Spinal cord (tissue), 10 donors: ENCODE results near the gene NME2. TPM values are rescaled to one million over a fixed set of nuclear protein-coding genes. Genes with fewer than 3 reads are reported as not detected.
A peak's percentile ranks its signal among the peaks of the same experiment; 100 is the strongest.
"Not testable (repeated sequence)": the region's sequence is repeated elsewhere in the genome, so short reads cannot be mapped to it uniquely, and the experiment has no call there.

ENCODE experiments used
- DNase-seq, 6 donors: peaks; one replicate each; pipeline versions ENCODE4 v3.0.0 to v3.0.0-alpha.2; 2013 to 2015; ENCODE audit warnings: low spot score in 6 of 6, low read depth in 4 of 6
- H3K27ac ChIP-seq: one replicate; pipeline ENCODE4 v1.5.1; 2013; ENCODE audit warnings: low read depth, low read length, control low read depth
- H3K27me3 ChIP-seq: one replicate; pipeline ENCODE4 v1.6.1; 2013; ENCODE audit warnings: low read length; ENCODE audit not compliant: control insufficient read depth, insufficient read depth
- H3K36me3 ChIP-seq: one replicate; pipeline ENCODE4 v1.6.1; 2013; ENCODE audit warnings: low read length; ENCODE audit not compliant: control insufficient read depth, insufficient read depth
- H3K4me1 ChIP-seq: one replicate; pipeline ENCODE4 v1.6.1; 2013; ENCODE audit warnings: low read length; ENCODE audit not compliant: control insufficient read depth, insufficient read depth
- H3K4me3 ChIP-seq: one replicate; pipeline ENCODE4 v1.5.1; 2013; ENCODE audit warnings: low read depth, low read length, control low read depth
- H3K9me3 ChIP-seq: one replicate; pipeline ENCODE4 v1.6.1; 2013; ENCODE audit warnings: low read length; ENCODE audit not compliant: control insufficient read depth, insufficient read depth
- WGBS: methylation state at CpG from one replicate; pipeline ENCODE4 v1.1.5; 2013; ENCODE audit warnings: missing lambda C conversion rate; ENCODE audit not compliant: insufficient coverage; 5-methylcytosine and 5-hydroxymethylcytosine counted together
- polyA plus RNA-seq, 2 donors: library from polyadenylated mRNA; unstranded; fragments of 120-200 nt; gene quantifications; one replicate each; pipeline ENCODE4 v1.2.1, GENCODE V29; 2013; ENCODE audit not compliant: insufficient read length in 2 of 2
- total RNA-seq, 2 donors: library from RNA; depleted of rRNA in 1 of 2; stranded (reverse); fragments of 120-200 nt in 1 of 2; fragments of >200 nt in 1 of 2; gene quantifications; one replicate each; pipeline versions ENCODE4 v1.2.3 to v1.2.4, GENCODE V29; 2013 to 2014
- donor health status: healthy.

Gene NME2
- total and polyA plus RNA-seq, 4 donors = 106 to 432 (median 241) TPM

- peak overlapping the region; percentile 70 for H3K27ac ChIP-seq
- peak overlapping the region; percentile 67 for H3K4me3 ChIP-seq
- H3K27me3 ChIP-seq = no peaks in the 10 kb centered on the region
- no peak for DNase-seq
- peaks cover 51% of the 10 kb centered on the region for H3K36me3 ChIP-seq
- H3K9me3 ChIP-seq = no peaks in the 10 kb centered on the region
- peaks cover 15% of the 10 kb centered on the region for H3K4me1 ChIP-seq
- WGBS = 4% methylated on average over 21 of the region's 21 CpGs
Measured at GRCh38 chr17:51165680-51166197, 472 bp upstream of the NME2 start.

GRCh38 chr17:51166987-51167931 lies 1.0 kb downstream of the NME2 start:
- DNase-seq = peak in 2 of 6 donors; percentile 43 to 62
- Histone ChIP-seq H3K27me3 (no peaks in the 10 kb centered on the region), H3K36me3 (peaks cover 42% of the 10 kb centered on the region), H3K4me3 (peak overlapping the region; percentile 67), H3K27ac (peak overlapping the region; percentile 1), H3K4me1 (peaks cover 15% of the 10 kb centered on the region), H3K9me3 (no peaks in the 10 kb centered on the region)
- 4% methylated on average over 29 of the region's 42 CpGs for WGBS

GRCh38 chr17:51169340-51169739 lies 3.1 kb downstream of the NME2 start:
- H3K4me3 ChIP-seq = no peak overlapping the region
- no peaks in the 10 kb centered on the region for H3K9me3 ChIP-seq
- no peak for DNase-seq
- H3K4me1 ChIP-seq = peaks cover 15% of the 10 kb centered on the region
- no peaks in the 10 kb centered on the region for H3K27me3 ChIP-seq
- H3K27ac ChIP-seq = no peak overlapping the region
- H3K36me3 ChIP-seq = peaks cover 31% of the 10 kb centered on the region
- WGBS = 100% methylated on average over 1 of the region's 1 CpG

GRCh38 chr17:51170736-51171135 lies 4.5 kb downstream of the NME2 start:
- Histone ChIP-seq H3K36me3 (peaks cover 35% of the 10 kb centered on the region), H3K4me3 (no peak overlapping the region), H3K27me3 (no peaks in the 10 kb centered on the region), H3K27ac (no peak overlapping the region), H3K9me3 (no peaks in the 10 kb centered on the region), H3K4me1 (peaks cover 8% of the 10 kb centered on the region)
- DNase-seq = no peak
- no CpG with 5 or more reads among the region's 2 CpGs for WGBS

GRCh38 chr17:51172030-51172429 lies 5.8 kb downstream of the NME2 start:
- H3K4me1 ChIP-seq, H3K27ac ChIP-seq, H3K4me3 ChIP-seq, H3K27me3 ChIP-seq, H3K9me3 ChIP-seq, DNase-seq: not testable (repeated sequence)
- WGBS = 98% methylated on average over 7 of the region's 9 CpGs
- peaks cover 37% of the 10 kb centered on the region for H3K36me3 ChIP-seq

DNA sequence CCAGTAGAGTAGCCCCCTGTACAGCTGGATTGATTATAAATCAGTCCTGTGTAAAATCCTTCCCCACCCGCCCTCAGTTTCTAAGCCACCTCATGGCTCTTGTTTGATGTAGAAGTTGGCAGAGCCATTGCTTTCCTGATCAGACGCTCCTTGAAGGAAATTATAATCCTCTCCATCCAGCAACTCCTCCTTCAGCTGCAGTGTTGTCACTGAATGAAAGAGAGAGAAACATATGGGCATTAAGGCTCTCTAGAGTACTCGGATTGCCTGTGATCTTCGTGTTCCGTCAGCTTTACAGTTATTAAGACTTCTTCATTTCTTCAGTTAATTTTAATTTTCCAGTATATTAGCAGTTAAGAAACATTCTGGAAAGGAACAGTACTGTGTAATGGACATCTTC lies 14.3 kb downstream of the NME2 start:
- no CpG with 5 or more reads among the region's 5 CpGs for WGBS
- DNase-seq = peak in 1 of 6 donors; percentile 65
- Histone ChIP-seq H3K36me3 (peaks cover 12% of the 10 kb centered on the region), H3K4me3 (no peak overlapping the region), H3K4me1 (no peaks in the 10 kb centered on the region), H3K27me3 (no peaks in the 10 kb centered on the region), H3K27ac (no peak overlapping the region), H3K9me3 (no peaks in the 10 kb centered on the region)

GRCh38 chr17:51184124-51184523 lies 17.9 kb downstream of the NME2 start:
- no peak overlapping the region for H3K4me3 ChIP-seq
- no peaks in the 10 kb centered on the region for H3K4me1 ChIP-seq
- no peaks in the 10 kb centered on the region for H3K9me3 ChIP-seq
- no peaks in the 10 kb centered on the region for H3K27me3 ChIP-seq
- WGBS = no CpG with 5 or more reads among the region's 1 CpG
- no peak for DNase-seq
- peaks cover 20% of the 10 kb centered on the region for H3K36me3 ChIP-seq
- no peak overlapping the region for H3K27ac ChIP-seq

- peaks cover 28% of the 10 kb centered on the region for H3K36me3 ChIP-seq
Measured at GRCh38 chr17:51185763-51186332, 19.6 kb downstream of the NME2 start.

GRCh38 chr17:51188271-51188833 lies 22.1 kb downstream of the NME2 start:
- H3K4me1 ChIP-seq = no peaks in the 10 kb centered on the region
- 89% methylated on average over 1 of the region's 9 CpGs for WGBS
- H3K27me3 ChIP-seq = no peaks in the 10 kb centered on the region
- DNase-seq = peak in 2 of 6 donors; percentile 3 to 6
- no peak overlapping the region for H3K27ac ChIP-seq
- no peak overlapping the region for H3K4me3 ChIP-seq
- no peaks in the 10 kb centered on the region for H3K9me3 ChIP-seq
- H3K36me3 ChIP-seq = peaks cover 29% of the 10 kb centered on the region

More at GRCh38 chr17:51185763-51186332, 19.6 kb downstream of the NME2 start:
- DNase-seq = no peak
- Histone ChIP-seq H3K9me3 (no peaks in the 10 kb centered on the region), H3K4me1 (no peaks in the 10 kb centered on the region), H3K4me3 (no peak overlapping the region), H3K27me3 (no peaks in the 10 kb centered on the region), H3K27ac (no peak overlapping the region)
- 82% methylated on average over 4 of the region's 8 CpGs for WGBS
